ENCODE results near the gene KY.

- TF ChIP-seq EP300 (IDR thresholded peaks at IDR 0.05; ENCODE audit: borderline replicate concordance): no peak
- TF ChIP-seq FOXM1 (IDR thresholded peaks at IDR 0.05; ENCODE audit: borderline replicate concordance, low read depth): no peak
- TF ChIP-seq REST (IDR thresholded peaks at IDR 0.05; ENCODE audit: low read depth): no peak
- TF ChIP-seq CEBPB (IDR thresholded peaks at IDR 0.05): no peak
- no peak for TF ChIP-seq TAF1 (IDR thresholded peaks at IDR 0.05; ENCODE audit: low read depth)
- TF ChIP-seq RAD21 (IDR thresholded peaks at IDR 0.05; ENCODE audit: low read depth): no peak
- TF ChIP-seq MAX (IDR thresholded peaks at IDR 0.05): no peak
Measured at GRCh38 chr3:134603480-134603879, 47.3 kb downstream of the KY start.

All from Ishikawa (cell line).